HuH-7.5 (cell line): Measurements from ENCODE around the gene GRK5.
"Not testable (repeated sequence)": the region's sequence is repeated elsewhere in the genome, so short reads cannot be mapped to it uniquely, and the experiment has no call there.

Experiments
- DNase-seq: peaks from one replicate; pipeline ENCODE4 v3.0.0; 2011; ENCODE audit warnings: low spot score

Gene GRK5

DNA sequence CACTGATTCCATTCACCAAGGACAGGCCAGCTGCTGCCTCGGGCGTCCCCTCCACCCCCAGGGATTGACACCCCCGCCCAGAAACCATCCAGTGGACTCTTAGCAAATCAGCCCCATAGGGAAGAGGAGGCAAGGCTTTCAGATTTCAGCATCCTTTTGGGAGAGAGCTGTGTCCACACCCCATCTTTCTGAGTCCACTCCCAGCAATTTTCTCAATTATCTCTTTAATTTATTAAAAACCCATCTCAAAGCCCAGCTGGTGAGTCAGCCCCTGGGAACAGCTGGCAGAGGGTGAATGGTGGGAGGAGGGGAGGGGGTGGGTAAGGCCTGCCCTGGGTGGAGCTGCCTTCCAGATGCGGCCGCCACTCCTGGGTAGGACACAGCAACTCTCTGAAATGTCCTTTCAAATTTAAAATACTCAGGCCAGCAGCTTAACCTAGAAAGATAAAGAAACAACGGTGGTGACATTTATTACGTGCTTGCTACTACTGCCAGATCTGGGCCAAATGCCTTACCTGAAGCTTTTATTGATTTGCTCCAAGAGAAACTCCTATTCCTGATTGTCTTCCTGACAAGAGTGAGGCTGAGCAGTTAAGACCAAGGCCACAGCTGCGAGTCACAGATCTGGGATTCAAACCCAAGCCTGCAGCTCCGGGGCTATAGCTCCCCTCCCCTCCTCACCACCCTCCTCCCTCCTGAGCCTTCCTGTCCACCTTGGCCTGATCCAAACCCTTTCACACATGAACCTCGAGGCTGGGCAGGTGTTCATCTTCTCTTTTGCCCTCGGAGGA lies 214.7 kb downstream of the GRK5 start:
- no peak for DNase-seq

DNA sequence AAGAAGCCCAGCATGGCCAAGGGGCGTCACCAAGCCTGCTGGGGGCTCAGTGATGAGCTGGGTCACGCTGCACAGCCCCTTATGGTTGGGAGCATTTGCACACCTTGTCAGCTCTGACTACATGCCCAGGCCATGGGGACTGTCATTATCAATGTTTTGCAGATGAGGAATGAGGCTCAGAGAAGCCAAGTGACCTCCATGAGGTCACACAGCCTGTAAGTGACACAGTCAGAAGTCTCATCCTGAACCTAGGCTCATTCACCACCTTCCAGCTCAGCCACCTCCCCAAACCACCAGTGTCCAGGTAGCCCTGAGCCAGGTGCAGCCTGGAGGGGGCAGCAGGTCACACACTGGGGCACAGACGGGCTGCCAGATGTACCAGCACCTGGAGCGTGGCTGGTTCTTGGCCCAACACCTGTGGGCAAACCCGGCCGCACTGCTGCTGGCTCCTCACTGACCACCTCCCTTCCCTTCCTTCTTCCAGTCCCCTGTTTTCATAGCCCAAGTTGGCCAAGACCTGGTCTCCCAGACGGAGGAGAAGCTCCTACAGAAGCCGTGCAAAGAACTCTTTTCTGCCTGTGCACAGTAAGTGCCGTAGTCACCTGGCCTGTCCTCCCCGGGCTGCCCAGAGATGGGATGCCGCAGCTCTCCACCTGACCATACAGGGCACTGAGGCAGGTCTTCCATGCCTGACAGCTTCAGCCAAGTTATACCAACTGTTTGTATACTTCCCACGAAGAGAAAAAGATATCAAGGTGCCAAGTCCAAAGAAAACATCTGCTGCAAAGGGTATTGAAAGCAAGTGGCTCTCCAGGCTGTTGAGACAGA lies 215.5 kb downstream of the GRK5 start:
- no peak for DNase-seq

DNA sequence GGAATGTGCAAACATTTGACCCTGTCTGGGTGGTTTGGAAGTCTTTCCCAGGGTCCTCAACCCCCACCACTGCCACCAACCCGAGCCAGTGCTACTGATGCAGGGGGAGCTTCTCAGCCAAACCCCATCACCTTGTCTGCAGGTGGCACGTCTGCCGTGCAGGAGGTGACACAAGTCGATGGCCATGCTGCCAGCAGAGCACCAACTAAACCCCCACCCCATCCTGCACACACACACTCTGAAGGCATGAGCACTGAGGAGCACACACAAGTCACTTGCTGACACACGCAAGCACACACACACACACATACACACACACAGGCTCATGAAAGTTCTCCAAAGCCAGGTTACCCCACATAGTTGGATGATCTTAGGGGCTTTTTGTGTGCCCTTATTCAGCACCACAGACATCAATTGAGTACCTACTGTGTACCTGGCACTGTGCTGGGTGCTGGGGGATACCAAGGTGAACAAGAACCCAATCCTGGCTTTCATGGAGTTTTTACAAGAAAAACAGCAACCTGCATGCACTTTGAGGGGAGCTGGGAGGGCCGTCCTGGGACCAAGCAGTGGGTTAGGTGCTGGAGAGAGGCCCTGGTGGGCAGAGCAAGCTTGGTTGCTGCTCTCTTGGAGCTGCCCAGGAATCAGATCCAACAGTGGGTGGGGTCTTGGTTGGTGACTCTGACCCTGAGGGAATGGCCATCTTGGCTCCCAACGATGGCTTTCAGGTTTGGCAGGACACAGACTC lies 216.3 kb downstream of the GRK5 start:
- DNase-seq: no peak

DNA sequence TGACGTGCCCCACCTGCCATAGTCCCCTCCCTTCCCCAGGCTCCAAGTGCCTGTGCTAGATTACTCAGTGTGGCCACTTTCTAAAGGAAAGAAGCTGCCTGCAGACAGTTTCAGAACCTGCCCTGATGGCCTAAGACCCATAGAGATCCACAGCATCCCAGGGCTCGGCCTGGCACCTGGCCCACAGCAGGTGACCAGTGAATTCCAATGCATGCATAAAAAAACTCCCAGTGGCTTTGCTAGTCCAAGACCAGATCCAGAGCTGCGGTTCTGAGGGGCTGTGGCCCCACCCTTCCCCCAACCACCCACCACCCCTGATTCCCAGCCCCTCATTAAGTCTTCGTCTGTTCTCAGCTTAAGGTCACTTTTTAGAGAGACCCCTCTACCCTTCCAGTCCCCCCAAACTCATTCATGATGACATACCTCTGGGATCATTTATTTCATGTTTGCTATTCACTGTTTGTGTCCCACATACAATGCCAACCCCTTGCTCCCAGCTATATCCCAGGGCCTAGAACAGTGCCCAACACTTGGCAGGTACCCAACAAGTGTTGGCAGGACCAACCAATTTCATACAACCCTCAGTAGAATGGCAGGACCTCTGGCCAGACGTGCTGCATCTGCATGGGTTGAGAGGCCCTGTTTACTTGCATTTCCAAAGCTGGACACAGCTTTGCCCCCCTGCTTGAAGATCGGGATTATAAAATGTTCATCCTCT lies 217.0 kb downstream of the GRK5 start:
- DNase-seq: no peak

DNA sequence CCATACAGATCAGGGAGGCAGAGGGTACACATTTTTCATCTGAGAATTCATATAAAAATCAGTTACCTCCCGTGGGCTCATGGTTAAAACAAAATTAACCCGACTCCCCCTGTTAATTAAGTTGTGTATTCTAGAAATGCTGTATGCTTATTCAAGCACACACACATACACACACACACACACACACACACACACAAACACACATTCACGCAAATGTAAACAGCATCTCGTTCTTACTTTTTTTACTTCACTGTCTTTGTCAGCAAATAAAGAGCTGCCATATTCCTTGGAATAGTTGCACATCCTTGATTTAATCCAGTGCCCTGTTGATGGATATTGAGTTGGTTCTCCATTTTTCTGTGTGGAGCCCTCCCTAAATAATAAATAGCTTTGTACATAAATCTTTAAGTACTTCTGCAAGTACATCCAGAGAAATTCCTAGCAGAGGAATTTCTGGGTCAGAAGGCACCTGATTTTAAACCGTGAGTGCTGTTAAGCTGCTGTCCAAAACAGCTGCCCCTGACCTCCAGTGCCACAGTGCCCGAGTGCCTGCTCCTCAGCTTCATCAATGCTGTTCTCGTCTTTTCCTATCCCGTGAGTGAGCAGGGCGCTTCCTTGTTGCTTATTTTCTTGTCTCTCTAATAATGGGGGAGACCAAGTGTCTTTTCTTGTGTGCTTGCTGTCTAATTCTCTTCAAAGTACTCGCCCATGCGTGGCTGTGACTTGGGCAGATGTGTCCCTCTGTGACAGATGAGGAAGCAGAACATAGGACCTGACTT lies 217.9 kb downstream of the GRK5 start:
- DNase-seq: no peak

DNA sequence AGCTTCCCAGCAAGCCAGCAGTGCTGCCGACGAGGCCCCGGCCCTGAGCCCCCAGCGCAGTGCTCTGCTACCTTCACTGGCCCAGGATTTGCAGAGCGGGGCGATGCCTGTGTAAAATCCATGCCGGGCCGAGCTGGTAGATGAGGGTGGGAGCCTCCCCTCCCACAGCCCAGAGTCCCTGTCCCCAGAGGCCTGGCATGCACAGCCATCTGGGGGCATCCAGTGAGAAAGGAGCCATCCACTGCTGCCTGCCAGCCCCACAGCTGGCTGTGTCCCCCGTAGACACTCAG lies 218.5 kb downstream of the GRK5 start:
- no peak for DNase-seq

DNA sequence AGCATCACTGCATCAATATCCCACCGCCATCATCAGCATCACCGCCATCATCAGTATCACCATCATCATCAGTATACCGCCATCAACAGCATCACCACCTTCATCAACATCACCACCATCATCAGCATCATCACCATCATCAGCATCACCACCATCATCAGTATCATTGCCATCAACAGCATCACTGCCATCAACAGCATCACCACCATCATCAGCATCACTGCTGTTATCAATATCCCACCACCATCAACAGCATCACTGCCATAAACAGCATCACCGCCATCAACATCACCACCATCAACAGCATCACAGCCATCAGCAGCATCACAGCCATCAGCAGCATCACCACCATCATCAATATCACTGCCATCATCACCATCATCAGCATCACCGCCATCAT lies 219.3 kb downstream of the GRK5 start:
- no peak for DNase-seq

DNA sequence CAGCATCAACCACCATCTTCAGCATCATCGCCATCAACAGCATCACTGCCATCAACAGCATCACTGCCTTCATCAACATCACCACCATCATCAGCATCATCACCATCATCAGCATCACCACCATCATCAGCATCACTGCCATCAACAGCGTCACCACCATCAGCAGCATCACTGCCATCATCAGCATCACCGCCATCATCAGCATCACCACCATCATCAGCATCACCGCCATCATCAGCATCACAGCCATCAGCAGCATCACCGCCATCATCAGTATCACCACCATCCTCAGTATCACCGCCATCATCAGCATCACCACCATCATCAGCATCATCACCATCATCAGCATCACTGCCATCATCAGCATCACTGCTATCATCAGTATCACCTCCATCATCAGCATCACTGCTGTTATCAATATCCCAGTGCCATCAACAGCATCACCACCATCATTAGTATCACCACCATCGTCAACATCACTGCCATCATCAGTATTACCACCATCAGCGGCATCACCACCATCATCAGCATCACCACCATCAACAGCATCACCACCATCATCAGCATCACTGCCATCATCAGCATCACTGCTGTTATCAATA lies 220.0 kb downstream of the GRK5 start:
- no peak for DNase-seq

DNA sequence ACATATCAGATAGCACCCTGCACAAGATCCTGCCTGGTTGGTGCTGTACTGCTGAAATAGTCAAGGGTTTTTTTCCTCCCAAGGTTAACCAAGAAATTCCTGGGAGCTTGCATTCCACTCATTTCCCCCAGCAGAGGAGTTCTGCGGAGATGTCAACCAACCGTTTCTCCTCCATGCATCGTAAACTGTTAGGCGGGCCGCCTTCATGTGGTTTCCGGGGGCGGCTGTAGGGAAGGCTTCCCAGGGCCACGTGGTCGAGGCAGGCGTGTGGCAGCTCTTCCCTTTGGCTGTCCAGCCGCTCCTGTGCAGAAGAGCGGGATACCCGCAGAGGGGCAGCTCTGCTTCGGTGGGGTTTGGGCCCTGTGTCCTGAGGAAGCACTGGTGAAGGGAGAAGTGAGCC lies 221.4 kb downstream of the GRK5 start:
- no peak for DNase-seq

DNA sequence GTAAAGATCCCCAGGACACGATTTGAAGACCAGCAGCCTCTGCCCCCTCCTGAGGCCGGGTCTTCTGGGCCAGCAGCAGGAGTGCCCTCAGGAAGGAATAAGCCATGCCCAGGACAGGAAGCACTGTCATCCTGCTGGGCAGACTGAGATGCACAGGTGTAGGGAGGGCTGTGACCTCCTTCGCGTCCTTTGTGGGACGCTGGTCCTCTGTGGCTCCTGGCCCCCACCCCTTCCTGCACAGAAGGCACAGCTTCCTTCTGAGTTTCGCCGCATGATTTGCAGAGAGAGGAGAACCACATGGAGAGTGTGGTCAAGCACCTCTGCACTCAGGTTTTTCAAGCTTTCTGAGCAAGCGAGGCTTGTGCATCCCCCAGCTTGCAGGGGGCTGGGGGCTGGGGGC lies 222.4 kb downstream of the GRK5 start:
- DNase-seq: no peak

DNA sequence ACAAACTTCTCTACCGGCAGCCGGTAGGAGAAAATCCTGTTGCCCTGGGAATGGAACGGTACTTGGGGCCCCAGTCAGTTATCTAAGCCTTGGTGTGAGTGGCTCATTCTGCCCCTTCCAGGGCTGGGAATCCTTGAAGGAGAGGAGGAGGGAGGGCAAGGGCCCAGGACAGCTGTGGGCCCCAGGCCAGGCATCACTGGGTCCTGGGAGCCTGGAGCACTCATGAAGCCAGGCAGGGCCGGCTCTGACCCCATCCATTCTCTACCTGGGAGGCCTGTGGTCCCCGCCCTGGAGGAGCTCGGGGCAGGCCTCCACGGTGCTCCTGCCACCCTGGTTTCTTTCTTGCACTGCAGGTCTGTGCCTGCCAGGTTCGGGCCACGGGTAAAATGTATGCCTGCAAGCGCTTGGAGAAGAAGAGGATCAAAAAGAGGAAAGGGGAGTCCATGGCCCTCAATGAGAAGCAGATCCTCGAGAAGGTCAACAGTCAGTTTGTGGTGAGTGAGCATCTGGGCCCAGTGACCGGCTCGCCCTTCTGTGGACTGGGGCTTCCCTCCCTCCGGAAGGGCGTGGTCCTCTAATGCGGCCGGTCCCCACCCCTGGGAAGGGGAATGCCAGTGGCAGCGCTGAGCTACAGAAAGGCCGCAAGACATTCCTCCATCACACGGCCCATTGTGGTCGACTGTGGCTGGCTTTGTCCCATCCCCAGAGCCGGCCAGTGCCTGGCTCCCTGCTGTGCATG lies 223.8 kb downstream of the GRK5 start:
- no peak for DNase-seq

DNA sequence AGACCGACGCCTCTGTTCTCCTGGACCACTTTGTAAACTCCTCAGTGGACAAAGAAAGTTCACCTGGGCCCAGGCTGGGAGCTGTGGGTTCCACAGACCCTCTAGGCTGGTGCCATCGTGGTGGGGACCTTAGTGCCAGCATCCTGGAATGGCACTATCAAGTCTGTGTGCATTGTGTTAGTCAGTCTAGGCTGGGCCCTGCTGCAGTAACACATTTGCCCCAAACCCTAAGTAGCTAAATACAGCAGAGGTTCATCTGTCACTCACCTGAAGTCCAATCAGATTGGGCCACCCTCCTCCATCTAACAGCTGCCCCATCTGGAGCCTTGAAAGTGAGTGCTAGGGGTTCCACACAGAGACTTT lies 224.4 kb downstream of the GRK5 start:
- no peak for DNase-seq

DNA sequence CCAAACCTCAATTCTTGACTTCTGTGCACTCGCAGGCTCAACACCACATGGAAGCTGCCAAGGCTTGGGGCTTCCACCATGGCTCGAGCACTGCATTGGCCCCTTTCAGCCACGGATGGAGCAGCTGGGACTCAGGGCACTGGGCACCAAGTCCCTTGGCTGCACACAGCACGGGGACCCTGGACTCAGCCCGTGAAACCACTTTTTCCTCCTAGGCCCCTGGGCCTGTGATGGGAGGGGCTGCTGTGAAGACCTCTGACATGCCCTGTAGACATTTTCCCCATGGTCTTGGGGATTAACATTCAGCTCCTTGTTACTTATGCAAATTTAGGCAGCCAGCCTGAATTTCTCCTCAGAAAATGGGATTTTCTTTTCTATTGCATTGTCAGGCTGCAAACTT lies 227.6 kb downstream of the GRK5 start:
- not testable (repeated sequence) for DNase-seq

DNA sequence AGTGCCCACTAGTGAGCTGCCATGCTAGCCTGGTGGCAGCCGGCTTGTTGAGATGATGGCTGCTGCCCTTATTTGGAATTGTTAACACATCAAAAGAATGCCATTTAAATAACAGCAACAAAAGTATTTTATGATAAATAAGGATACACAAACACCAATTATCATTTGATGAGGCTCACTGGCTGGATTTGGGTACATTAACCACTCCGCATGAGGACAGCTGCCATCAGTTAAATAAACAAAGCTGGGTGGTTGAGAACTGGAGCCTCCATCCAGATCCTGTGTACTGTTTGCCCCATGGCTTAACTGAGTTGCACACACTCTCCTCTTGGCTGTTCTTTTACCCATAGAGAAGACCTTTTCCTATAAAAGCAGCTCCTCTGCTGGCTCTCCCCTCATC lies 231.3 kb downstream of the GRK5 start:
- no peak for DNase-seq

DNA sequence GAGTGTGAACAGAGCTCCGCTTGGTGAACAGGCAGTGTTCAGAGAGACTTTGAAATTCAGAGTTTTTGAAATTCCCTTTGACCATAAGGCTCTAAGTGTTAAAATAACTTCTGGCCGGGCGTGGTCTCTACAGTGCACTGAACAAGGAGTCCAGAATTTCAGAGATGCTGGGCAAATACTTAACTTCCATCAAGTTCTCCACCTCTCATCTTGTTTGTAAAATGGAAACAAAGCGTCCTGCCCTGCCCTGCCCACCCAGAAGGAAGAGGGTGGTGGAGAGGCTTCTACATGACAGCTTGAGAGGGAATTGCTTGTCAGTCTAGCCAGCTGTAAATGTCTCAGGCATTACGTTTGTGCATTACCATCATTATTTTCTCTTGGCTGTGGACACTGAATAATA lies 232.6 kb downstream of the GRK5 start:
- DNase-seq: no peak

DNA sequence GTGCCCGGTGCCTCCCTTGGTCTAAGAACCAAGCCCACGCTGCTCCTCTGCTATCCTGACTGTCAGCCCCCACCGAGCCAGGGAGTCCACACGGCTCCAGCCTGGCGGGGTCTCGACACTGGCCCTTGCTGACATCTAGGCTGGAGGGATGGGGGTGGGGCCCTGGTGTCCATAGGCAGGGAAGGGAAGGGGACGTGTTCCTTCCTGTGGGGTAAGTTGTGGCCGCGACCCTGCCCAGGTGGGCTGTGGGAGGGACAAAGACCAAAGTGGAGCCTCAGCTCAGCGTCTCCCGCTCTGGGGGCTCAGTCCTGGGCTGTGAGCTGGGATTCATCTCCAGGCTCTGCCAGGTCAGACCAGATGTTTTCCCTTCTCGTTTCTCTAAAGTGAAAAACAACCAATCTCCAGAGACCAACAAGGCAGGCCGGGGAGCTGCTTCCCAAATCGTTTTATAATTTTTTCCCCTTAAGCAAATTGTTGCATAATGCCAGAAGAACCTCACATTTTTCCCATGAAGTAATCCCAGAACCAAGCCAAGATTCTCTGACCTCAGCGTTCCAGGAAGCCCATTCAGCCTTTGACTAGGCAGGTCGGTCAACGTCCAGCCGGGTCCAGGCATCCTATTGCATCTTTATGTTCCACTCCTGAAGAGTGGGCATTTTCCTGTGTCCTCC lies 233.9 kb downstream of the GRK5 start:
- no peak for DNase-seq

DNA sequence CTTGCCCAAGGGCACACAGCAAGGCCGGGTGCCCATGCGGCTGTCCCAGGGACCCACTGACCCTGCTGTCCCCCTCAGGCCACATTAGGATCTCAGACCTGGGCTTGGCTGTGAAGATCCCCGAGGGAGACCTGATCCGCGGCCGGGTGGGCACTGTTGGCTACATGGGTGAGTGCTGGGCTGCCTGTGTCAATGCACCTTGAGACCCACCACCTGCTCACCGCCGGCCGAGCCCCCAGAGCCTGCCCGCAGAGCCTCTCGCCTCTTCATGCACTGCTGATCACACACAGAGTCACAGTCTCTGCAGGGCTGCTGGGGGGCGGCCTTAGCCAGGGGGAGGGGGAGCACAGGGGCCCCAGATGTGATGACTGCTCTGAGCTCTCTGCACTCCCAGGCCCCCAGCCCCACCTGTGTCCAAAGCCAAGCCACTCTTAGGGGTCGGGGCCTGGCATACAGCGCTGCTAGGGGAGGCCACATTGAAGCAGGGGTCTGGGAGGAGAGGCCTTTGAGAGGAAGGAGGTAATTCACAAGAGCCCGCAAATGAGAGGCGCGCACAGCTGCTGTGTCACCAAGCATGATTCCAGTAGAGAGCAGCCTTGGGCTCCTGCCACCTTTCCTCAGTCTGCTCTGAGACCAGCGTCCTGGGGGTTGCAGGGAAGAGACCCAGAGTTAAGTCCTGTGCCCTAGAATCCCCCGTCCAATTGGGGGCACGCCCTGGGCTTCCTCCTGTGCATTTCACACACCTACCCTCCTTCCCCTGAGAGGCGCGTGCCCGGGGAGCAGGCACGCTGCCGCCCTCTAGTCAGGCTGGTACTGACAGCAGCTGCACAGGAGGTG lies 234.8 kb downstream of the GRK5 start:
- no peak for DNase-seq

DNA sequence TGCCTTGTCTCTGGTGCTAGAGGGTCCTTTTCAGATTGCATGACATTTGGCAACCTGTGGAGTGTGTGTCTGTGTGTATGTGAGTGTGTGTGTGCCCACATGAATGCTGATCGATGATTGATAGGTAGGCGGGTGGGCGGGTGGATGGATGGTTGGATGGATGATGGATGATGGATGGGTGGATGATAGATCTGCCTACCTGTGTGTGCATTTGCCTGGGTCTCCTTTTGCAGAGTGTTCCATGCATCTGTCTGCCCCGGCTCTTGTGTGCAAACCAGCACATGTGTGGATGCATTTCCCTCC lies 235.3 kb downstream of the GRK5 start:
- DNase-seq: no peak

DNA sequence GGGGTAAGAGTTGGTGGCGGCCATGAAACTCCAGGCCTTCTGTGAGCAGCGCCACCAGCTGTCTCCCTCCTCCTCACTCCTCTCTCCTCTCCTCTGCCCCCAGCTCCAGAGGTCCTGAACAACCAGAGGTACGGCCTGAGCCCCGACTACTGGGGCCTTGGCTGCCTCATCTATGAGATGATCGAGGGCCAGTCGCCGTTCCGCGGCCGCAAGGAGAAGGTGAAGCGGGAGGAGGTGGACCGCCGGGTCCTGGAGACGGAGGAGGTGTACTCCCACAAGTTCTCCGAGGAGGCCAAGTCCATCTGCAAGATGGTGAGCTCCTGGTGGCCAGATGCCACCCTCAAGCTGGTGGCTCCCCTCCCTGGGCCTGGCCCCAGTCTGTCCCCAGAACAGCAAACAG lies 236.1 kb downstream of the GRK5 start:
- DNase-seq: no peak
